Right ventricle myocardium inferior (tissue), 1 donor: ENCODE results near the gene ZBP1. TPM values are rescaled to one million over a fixed set of nuclear protein-coding genes. Genes with fewer than 3 reads are reported as not detected.

ENCODE experiments used
- ATAC-seq: fragments of 200-7000 bp; cut with Tn5 transposase; one replicate; pipeline ENCODE4 v1.9.1; 2020; ENCODE audit warnings: mild to moderate bottlenecking, moderate library complexity
- DNase-seq: peaks from one replicate; pipeline ENCODE4 v3.0.0; 2021; ENCODE audit errors: missing footprints
- intact Hi-C: fragments of 100-400 bp; cut with DNase I; formaldehyde crosslinking; loops from one replicate; pipeline ENCODE4 v1.11.0; 2022
- total RNA-seq: library from RNA; stranded (reverse); fragmentation: NEBNext Ultra II Directional; extraction: Animal tissue kit (Norgen Biotek cat#: 25700); gene quantifications from one replicate; pipeline ENCODE4 v1.2.1, GENCODE V29; 2021
- donor health status: DM: no; HTN: yes; CAD: no; lungs with severe emphysema.

The ZBP1 gene
- total RNA-seq, 1 donor from 2014 or later = 0.22 TPM

DNA sequence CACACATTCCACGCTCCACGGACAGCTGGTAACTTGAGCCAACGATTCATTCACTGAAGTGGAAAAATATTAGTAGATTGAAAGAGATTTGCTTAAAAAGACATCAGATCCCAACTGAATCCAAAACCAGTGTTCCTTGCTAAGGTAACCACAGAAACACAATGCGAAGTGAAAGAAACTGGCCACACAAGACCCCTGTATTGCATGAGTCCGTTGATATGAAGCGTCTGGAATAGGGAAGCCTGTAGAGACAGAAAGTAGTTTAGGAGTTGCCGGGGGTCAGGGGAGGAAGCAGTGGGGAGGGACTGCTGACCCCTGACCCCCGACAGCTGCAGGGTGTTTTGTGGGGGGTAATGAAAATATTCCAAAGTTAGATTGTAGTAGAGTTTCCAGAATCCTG is 49.3 kb downstream of the ZBP1 start:
- DNase-seq (no peak), ATAC-seq (no peak)
- intact Hi-C loops = no loop called here

DNA sequence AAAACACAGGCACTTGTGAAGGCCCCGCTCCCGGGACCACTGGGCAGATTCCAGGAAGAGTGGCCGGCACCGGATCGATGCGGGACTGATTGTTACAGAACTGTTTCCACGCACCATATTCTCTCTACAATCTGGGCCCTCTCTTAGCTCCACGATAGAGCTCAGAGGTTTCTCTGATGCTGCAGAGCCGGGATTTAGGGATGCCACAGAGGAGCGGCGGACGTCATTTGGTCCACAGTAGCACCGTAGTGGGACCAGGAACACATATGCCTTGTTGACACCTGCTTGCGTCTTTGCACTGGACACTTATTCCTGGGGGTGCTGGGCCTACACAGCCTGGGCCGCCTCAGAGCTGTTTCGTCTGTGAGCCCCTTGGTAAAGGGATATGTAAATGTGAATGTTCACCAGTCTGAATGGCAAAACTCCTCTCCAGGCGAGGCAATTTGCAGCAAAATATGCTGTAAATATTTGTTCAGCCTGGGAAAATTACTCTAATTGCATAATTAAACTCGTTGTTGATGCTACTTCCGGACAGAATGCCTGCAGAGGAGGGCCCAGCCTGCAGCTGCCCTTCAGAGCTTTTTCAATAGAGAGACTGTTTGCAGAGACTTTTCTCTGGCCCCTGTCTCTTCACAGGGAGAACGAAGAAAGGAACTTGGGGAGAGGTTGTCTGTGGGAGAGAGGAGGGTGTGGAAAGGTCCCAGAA is 49.9 kb downstream of the ZBP1 start:
- no peak for ATAC-seq
- intact Hi-C loops = no loop called here
- no peak for DNase-seq

DNA sequence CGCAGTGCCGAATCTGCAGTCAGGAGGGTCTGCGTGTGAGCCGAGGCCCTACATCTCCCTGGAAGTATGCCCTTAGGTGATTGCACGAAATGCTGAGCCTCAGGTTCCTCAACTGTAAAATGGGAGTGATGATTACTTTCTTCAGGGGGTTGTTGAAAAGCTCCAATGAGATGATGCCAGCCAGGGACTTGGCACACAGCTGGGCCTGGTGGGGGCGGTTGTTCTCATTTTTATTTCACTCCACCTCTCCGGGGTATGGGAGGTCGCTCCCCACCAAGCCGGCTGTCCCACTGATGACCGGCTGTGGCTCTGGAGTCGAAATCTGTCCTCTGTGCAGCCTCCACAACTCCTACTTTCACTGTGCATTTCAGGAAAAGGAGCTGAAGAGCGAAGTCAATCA is 51.3 kb downstream of the ZBP1 start:
- ATAC-seq (no peak), DNase-seq (no peak)
- intact Hi-C loops = no loop called here

DNA sequence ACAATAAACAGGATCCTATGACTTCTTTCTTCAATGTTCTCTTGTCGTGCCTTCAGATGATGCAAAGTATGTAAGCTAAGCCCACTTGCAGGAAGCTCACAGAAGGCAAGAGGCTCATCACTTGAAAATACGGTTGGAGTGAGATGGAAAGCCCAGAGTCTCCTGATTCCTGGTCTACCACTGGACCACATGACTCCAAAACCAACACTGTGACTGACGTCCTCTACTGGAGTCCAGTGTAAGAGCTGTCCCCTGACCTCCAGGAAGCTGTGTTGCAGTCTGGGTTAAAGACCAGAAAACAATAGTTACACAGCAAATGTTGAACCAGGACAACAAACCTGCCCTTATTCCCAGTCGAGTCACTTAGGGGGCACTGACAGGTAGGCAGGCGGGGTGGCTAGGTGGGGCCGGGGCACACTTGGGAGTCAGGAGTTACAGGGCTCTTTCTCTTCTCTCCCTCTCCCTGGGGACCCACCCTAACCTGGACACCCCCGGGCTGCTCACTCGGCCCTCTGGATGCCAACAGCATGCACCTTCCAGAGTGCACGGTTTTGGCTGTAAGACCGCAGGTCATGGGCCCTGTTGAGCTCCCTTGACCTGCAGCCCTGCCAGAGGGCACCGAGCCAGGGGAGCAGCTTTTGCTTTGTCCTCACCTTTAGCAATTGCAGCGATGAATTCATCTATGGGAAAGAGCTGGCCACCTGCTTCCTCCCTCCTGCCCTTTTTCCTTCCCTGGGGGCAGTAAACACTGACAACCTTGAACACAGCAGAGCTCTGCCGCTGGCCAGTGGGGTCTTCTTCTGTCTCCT is 51.9 kb downstream of the ZBP1 start:
- intact Hi-C loops = no loop called here
- DNase-seq (no peak), ATAC-seq (no peak)

DNA sequence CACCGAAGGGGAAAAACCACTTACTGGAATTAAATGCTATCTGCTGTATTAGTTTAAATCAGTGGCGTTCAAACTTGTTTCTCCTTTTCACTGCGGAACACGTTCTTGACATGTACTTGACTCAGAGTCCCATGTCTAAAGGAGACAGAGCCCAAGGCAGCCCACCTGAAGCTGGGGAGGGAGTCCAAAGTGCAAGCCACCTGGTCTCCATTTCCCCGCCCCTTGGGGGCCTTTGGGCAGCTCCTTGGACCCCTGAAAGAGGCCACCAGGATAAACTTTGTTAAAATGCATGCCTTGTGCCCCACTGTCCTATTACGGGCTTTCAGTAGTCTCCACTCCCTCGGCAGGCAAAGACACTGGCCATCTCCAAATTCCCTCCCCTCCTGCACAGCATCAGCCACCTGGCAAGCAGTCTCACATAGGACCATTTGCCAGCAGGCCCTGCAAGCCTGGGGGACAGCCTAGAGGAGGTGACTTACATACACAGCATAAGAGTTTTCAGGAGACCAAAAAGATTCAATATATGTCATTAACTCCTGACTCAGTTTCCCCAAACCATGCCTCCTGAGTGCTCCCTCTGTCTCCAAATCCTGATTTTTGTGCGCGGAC is 52.7 kb downstream of the ZBP1 start:
- DNase-seq = no peak
- intact Hi-C loops = no loop called here
- ATAC-seq = no peak

- DNase-seq = no peak
- intact Hi-C loops = no loop called here
- no peak for ATAC-seq
These were observed 53.3 kb downstream of the ZBP1 start for GRCh38 chr20:57566803-57567459.

GRCh38 chr20:57566399-57566798 is 53.8 kb downstream of the ZBP1 start:
- DNase-seq = no peak
- ATAC-seq = no peak
- intact Hi-C loops = no loop called here

DNA sequence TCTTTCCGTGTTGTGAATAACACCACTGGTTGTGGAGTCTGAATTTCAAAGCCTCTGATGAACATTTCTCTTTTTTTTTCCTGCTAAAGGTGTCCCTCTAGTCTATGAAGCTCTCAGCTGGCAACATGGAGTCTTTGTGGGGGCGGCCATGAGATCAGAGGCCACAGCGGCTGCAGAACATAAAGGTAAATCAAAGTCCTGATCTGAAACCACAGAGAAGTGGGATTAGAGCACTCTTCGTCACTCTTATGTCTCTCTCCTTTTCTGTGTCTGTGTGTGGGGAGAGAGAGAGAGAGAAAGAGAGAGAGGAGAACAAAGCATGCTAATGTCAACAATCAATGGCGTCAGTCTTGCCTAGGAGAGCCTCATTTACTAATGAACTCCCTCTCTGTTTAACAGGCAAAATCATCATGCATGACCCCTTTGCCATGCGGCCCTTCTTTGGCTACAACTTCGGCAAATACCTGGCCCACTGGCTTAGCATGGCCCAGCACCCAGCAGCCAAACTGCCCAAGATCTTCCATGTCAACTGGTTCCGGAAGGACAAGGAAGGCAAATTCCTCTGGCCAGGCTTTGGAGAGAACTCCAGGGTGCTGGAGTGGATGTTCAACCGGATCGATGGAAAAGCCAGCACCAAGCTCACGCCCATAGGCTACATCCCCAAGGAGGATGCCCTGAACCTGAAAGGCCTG is 55.1 kb downstream of the ZBP1 start:
- DNase-seq (no peak), ATAC-seq (no peak)
- intact Hi-C loops = no loop called here

DNA sequence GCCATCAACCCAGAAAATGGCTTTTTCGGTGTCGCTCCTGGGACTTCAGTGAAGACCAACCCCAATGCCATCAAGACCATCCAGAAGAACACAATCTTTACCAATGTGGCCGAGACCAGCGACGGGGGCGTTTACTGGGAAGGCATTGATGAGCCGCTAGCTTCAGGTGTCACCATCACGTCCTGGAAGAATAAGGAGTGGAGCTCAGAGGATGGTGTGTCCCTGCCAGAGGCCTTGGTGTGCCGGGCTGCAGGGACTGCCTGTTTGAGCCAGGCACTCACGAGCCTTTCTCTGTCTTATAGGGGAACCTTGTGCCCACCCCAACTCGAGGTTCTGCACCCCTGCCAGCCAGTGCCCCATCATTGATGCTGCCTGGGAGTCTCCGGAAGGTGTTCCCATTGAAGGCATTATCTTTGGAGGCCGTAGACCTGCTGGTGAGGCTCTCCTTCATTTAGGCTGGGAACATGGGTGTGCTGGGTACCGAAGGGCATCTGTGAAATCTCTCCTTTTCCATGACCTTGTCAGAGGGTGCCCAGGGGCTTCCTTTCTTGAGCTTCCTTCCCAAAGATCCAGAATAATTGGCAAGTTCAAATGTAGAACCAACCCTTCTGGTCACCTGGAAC is 55.9 kb downstream of the ZBP1 start:
- ATAC-seq (no peak), DNase-seq (no peak)
- intact Hi-C loops = no loop called here

DNA sequence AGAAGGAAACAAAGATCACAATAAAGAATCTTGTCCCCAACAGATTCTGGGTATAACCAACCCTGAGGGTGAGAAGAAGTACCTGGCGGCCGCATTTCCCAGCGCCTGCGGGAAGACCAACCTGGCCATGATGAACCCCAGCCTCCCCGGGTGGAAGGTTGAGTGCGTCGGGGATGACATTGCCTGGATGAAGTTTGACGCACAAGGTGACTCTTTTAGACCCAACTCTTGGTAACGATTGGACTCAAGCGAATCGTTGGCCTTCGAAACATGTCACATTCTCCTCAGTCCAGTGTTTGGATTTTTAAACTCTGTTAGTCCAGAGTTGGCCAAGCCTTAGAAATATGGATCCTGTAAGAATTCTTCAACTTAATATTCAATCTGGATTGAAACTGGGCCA is 56.7 kb downstream of the ZBP1 start:
- DNase-seq (no peak), ATAC-seq (no peak)
- intact Hi-C loops = no loop called here

- DNase-seq (no peak), ATAC-seq (no peak)
- intact Hi-C loops = no loop called here
These were observed 57.4 kb downstream of the ZBP1 start for GRCh38 chr20:57562541-57563465.

DNA sequence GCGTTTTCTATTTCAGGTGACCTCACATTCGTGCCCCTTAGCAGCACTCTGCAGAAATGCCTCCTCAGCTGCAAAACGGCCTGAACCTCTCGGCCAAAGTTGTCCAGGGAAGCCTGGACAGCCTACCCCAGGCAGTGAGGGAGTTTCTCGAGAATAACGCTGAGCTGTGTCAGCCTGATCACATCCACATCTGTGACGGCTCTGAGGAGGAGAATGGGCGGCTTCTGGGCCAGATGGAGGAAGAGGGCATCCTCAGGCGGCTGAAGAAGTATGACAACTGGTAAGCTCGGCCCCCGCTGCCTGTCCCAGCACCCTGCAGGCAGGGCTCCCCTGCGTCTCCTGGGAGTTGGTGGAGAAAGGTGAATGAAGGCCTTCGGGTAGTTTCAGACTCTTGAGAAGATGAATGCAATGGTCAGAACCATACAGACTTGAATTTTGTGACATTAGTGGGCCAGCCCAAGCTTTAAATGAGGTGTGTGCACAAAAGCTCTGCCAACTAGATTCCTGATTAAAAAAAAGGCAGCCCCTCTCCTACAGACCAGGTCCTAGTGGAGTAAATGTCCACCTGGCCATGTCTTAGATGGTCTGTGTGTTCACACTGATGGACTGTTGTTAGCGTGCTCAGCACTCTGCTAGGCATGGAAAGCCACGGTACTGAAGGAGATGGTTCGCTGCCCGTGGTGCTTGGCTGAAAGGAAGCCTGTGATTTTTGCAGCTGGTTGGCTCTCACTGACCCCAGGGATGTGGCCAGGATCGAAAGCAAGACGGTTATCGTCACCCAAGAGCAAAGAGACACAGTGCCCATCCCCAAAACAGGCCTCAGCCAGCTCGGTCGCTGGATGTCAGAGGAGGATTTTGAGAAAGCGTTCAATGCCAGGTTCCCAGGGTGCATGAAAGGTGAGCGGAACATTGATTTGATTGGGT is 58.6 kb downstream of the ZBP1 start:
- intact Hi-C loops = no loop called here
- ATAC-seq = no peak
- no peak for DNase-seq

DNA sequence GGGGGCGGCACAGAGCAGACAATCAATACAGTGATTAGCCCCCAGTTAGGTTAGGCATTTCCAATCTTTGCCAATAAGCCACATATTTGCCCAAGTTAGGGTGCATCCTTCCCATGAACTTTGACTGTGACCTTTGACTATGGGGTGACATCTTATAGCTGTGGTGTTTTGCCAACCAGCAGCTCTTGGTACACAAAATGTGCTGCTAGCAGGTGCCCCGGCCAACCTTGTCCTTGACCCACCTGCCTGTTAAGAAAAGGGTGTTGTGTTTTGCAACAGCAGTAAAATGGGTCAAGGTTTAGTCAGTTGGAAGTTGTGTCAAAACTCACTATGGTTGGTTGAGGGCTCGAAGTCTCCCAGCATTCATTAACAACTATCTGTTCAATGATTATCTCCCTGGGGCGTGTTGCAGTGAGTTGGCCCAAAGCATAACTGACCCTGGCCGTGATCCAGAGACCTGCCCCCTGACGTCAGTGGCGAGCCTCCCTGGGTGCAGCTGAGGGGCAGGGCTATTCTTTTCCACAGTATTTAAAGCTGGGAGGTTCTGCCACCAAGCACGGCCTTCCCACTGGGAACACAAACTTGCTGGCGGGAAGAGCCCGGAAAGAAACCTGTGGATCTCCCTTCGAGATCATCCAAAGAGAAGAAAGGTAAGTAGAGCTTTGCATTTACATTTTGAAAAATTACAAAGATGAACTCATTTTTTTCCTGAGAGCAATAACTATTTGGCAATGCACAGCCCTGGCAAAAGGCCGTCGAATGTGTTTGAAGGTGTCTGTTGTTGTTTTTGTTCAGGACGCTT is 59.5 kb downstream of the ZBP1 start, which contains the start of gene PCK1:
TSS of gene PCK1 (plus strand) at position 557 of the 802 bp plus-strand sequence. CDS start 302 bp downstream, outside the sequence.
- peak; percentile 81 for ATAC-seq
- DNase-seq = no peak
- intact Hi-C loops = no loop called here

GRCh38 chr20:57559658-57560553 is 60.3 kb downstream of the ZBP1 start:
- DNase-seq (no peak), ATAC-seq (no peak)
- intact Hi-C loops = no loop called here

- intact Hi-C loops = no loop called here
- DNase-seq (no peak), ATAC-seq (no peak)
These were observed 61.0 kb downstream of the ZBP1 start for GRCh38 chr20:57559289-57559634.
